ENCODE data around the gene AKR1C3. TPM values are rescaled to one million over a fixed set of nuclear protein-coding genes. Genes with fewer than 3 reads are reported as not detected.
"Not testable (repeated sequence)": the region's sequence is repeated elsewhere in the genome, so short reads cannot be mapped to it uniquely, and the experiment has no call there.

Gene AKR1C3
- total RNA-seq (2014; rRNA removed; shearing (Covaris generic); ENCODE audit: low replicate concordance): not detected in 2 replicates

DNA sequence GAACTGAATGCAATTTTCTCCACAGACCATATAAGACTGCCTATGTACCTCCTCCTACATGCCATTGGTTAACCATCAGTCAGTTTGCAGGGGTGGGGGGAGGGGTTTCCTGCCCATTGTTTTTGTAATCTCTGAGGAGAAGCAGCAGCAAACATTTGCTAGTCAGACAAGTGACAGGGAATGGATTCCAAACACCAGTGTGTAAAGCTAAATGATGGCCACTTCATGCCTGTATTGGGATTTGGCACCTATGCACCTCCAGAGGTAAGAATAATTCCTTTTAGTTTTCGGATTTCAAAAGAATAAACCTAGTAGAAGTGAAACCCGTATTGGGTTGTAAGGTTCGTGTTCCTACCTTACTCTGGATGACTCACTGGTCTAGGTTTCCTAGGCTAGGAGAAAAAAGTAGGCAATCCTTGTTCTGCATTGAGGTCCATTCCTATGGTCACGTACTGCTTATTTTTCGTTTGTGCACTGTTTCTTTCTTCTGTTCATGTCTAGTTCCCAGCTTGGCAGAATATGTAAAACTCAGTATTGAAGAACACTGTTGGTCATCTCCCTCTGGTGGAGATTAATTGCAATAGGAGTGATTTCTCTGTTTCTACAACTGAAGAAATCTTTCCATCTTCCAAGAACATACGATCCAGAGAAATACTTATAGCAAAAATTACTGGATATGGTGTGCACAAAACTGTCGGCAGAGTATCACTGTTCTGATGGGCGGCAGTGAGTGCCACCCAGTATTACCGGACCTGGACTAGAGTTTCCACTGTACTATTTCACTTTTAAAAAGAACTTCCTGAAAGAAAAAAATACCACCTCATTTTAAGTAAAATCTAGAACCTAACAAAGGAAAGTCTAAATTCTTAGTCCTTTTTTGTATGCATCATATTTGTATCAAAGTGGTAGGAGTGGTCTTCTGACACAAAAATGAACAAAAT is at the start of gene AKR1C3:
AKR1C3 (plus strand) TSS at position 150 of the 941 bp plus-strand sequence; CDS start at position 181, 31 bp downstream.
- no peak within 1 kb of the TSS for H2AFZ ChIP-seq (ENCODE audit: low read length)
- no peaks in the 10 kb centered on the region for H3K9me3 ChIP-seq (ENCODE audit: low read length)
- no peak within 1 kb of the TSS for H3K27ac ChIP-seq (ENCODE audit: low read length)
- no peak within 1 kb of the TSS for H3K4me2 ChIP-seq (ENCODE audit: low read depth, low read length, poor library complexity, severe bottlenecking)
- H3K4me3 ChIP-seq (ENCODE audit: low read length): no peak within 1 kb of the TSS
- no peaks in the 10 kb centered on the region for H4K20me1 ChIP-seq (ENCODE audit: insufficient read depth, low read depth, low read length)
- DNase-seq: peak; percentile 58
- no peaks in the 10 kb centered on the region for H3K4me1 ChIP-seq (ENCODE audit: low read length)
- no peaks in the 10 kb centered on the region for H3K79me2 ChIP-seq (ENCODE audit: low read length)
- no peaks in the 10 kb centered on the region for H3K27me3 ChIP-seq (ENCODE audit: low read length)
- no peaks in the 10 kb centered on the region for H3K36me3 ChIP-seq (ENCODE audit: insufficient read depth, low read length)
- no peaks in the 10 kb centered on the region for H3K9me2 ChIP-seq (replicated peaks; ENCODE audit: insufficient read depth, low read length)
- H3K9ac ChIP-seq (ENCODE audit: low read length): no peak within 1 kb of the TSS

DNA sequence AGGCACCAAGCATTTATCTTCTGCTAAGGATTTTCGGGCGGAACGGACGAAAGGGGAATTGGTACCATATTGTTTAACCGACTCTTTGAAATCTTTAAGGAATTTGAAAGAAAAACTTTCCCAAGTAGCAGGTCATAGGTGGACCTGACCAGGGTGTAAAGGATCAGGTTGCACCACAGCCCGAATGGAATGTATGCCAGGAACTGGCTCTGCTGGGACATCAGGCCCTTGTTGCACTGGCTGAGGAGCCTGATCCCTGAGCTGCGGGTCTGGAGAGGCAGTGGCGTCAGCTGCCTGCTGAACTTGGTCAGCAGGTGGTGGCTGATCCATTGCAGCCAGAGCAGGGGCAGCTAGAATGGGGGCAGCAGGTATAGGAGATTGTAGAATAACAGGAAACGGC is 49.1 kb upstream of the AKR1C3 start:
- no peaks in the 10 kb centered on the region for H3K9me2 ChIP-seq (replicated peaks; ENCODE audit: insufficient read depth, low read length)
- no peak overlapping the region for H2AFZ ChIP-seq (ENCODE audit: low read length)
- H3K9me3 ChIP-seq (ENCODE audit: low read length): no peaks in the 10 kb centered on the region
- H4K20me1 ChIP-seq (ENCODE audit: insufficient read depth, low read depth, low read length): no peaks in the 10 kb centered on the region
- no peaks in the 10 kb centered on the region for H3K27me3 ChIP-seq (ENCODE audit: low read length)
- H3K36me3 ChIP-seq (ENCODE audit: insufficient read depth, low read length): no peaks in the 10 kb centered on the region
- no peaks in the 10 kb centered on the region for H3K4me1 ChIP-seq (ENCODE audit: low read length)
- H3K4me3 ChIP-seq (ENCODE audit: low read length): no peak overlapping the region
- DNase-seq: no peak
- H3K79me2 ChIP-seq (ENCODE audit: low read length): no peaks in the 10 kb centered on the region
- H3K4me2 ChIP-seq (ENCODE audit: low read depth, low read length, poor library complexity, severe bottlenecking): no peak overlapping the region
- no peak overlapping the region for H3K27ac ChIP-seq (ENCODE audit: low read length)
- no peak overlapping the region for H3K9ac ChIP-seq (ENCODE audit: low read length)

DNA sequence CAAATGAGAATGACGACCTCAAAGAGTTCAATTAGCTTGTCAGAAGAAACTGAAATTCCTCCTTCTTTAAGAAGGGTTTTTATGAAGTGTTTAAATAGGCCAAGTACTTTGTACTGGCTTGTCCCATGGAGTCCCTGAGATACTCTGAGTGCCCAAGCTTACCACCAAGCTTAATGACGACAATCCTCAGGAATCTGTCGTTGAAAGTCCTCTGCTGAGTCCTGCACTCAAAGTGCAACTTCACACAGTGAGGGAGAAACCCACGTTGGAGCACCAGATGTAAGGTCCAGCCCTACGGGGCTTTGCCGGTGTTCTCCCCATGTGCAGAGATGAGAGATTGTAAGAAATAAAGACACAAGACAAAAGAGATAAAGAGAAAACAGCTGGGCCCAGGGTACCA is 47.8 kb upstream of the AKR1C3 start:
- no peaks in the 10 kb centered on the region for H3K79me2 ChIP-seq (ENCODE audit: low read length)
- H3K9me2 ChIP-seq (replicated peaks; ENCODE audit: insufficient read depth, low read length): no peaks in the 10 kb centered on the region
- H3K4me3 ChIP-seq (ENCODE audit: low read length): no peak overlapping the region
- H3K9ac ChIP-seq (ENCODE audit: low read length): no peak overlapping the region
- H3K27me3 ChIP-seq (ENCODE audit: low read length): no peaks in the 10 kb centered on the region
- H2AFZ ChIP-seq (ENCODE audit: low read length): no peak overlapping the region
- H3K36me3 ChIP-seq (ENCODE audit: insufficient read depth, low read length): no peaks in the 10 kb centered on the region
- no peaks in the 10 kb centered on the region for H3K4me1 ChIP-seq (ENCODE audit: low read length)
- DNase-seq: no peak
- no peak overlapping the region for H3K27ac ChIP-seq (ENCODE audit: low read length)
- no peaks in the 10 kb centered on the region for H4K20me1 ChIP-seq (ENCODE audit: insufficient read depth, low read depth, low read length)
- no peaks in the 10 kb centered on the region for H3K9me3 ChIP-seq (ENCODE audit: low read length)
- no peak overlapping the region for H3K4me2 ChIP-seq (ENCODE audit: low read depth, low read length, poor library complexity, severe bottlenecking)

DNA sequence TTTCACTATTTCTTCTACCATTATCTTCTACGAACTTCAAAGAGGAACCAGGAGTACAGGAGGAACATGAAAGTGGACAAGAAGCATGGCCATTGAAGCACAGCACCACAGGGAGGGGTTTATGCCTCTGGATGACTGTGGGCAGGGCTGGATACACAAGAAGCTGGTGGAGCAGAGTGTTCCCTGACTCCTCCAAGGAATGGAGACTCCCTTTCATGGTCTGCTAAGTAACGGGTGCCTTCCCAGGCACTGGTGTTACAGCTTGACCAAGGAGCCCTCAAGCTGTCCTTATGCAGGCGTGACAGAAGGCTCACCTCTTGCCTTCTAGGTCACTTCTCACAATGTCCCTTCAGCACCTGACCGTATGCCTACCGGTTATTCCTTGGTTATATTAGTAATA is 47.2 kb upstream of the AKR1C3 start:
- H3K9me3 ChIP-seq (ENCODE audit: low read length); H3K4me3 ChIP-seq (ENCODE audit: low read length); H3K79me2 ChIP-seq (ENCODE audit: low read length); H3K4me2 ChIP-seq (ENCODE audit: low read depth, low read length, poor library complexity, severe bottlenecking); H3K9ac ChIP-seq (ENCODE audit: low read length); H4K20me1 ChIP-seq (ENCODE audit: insufficient read depth, low read depth, low read length); H3K27ac ChIP-seq (ENCODE audit: low read length); H3K4me1 ChIP-seq (ENCODE audit: low read length); H3K27me3 ChIP-seq (ENCODE audit: low read length); H2AFZ ChIP-seq (ENCODE audit: low read length); H3K9me2 ChIP-seq (replicated peaks; ENCODE audit: insufficient read depth, low read length); H3K36me3 ChIP-seq (ENCODE audit: insufficient read depth, low read length); DNase-seq: not testable (repeated sequence)

DNA sequence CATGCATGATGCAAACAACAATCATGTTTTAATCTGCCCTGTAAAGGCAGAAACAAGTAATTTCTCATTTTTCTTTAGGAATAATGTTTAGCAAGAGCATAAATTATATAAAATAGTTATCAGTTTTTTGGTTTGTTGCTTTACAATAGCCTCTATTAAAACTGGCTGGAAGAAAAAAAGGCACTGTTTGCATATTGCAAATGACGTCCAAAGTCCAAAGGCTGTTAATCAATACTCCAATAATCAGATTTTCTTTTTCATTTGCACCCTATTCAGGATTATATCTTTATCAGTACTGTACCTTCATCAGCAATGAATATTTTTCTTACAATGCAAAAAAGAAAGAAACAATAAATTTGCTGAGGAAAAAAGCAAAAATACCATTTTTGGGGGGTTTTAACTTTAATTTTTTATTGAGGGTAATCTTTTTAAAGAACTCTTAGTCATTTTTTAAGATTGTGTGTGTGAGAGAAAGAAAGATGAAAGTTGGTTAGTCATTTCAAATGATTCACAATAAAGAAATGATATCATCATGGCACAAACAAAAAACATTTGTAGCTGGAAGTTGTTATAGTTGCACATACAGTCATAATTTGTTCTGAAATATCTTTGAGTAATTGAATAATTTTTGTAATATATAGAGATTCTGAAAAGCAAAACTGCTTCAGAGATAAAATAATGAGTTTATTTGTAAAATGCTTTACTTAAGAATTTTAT is 46.1 kb upstream of the AKR1C3 start:
- no peak overlapping the region for H2AFZ ChIP-seq (ENCODE audit: low read length)
- H3K4me2 ChIP-seq (ENCODE audit: low read depth, low read length, poor library complexity, severe bottlenecking): no peak overlapping the region
- H4K20me1 ChIP-seq (ENCODE audit: insufficient read depth, low read depth, low read length): no peaks in the 10 kb centered on the region
- H3K36me3 ChIP-seq (ENCODE audit: insufficient read depth, low read length): no peaks in the 10 kb centered on the region
- H3K9me2 ChIP-seq (replicated peaks; ENCODE audit: insufficient read depth, low read length): no peaks in the 10 kb centered on the region
- no peak overlapping the region for H3K9ac ChIP-seq (ENCODE audit: low read length)
- no peaks in the 10 kb centered on the region for H3K4me1 ChIP-seq (ENCODE audit: low read length)
- no peaks in the 10 kb centered on the region for H3K27me3 ChIP-seq (ENCODE audit: low read length)
- H3K79me2 ChIP-seq (ENCODE audit: low read length): no peaks in the 10 kb centered on the region
- H3K9me3 ChIP-seq (ENCODE audit: low read length): no peaks in the 10 kb centered on the region
- no peak overlapping the region for H3K4me3 ChIP-seq (ENCODE audit: low read length)
- H3K27ac ChIP-seq (ENCODE audit: low read length): no peak overlapping the region
- DNase-seq: no peak

DNA sequence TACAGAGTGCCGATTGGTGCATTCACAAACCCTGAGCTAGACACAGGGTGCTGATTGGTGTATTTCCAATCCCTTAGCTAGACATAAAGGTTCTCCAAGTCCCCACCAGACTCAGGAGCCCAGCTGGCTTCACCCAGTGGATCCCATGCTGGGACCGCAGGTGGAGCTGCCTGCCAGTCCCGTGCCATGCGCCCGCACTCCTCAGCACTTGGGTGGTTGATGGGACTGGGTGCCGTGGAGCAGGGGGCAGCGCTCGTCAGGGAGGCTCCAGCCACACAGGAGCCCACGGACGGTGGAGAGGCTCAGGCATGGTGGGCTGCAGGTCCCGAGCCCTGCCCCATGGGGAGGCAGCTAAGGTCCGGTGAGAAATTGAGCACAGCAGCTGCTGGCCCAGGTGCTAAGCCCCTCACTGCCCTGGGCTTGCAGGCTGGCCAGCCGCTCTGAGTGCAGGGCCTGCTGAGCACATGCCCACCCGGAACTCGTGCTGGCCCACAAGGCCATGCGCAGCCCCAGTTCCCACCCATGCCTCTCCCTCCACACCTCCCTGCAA is 41.2 kb upstream of the AKR1C3 start:
- not testable (repeated sequence) for H3K9me2 ChIP-seq (replicated peaks; ENCODE audit: insufficient read depth, low read length); H3K4me1 ChIP-seq (ENCODE audit: low read length); DNase-seq; H3K4me3 ChIP-seq (ENCODE audit: low read length); H3K9me3 ChIP-seq (ENCODE audit: low read length); H3K27ac ChIP-seq (ENCODE audit: low read length); H2AFZ ChIP-seq (ENCODE audit: low read length); H3K4me2 ChIP-seq (ENCODE audit: low read depth, low read length, poor library complexity, severe bottlenecking); H3K79me2 ChIP-seq (ENCODE audit: low read length); H3K27me3 ChIP-seq (ENCODE audit: low read length); H4K20me1 ChIP-seq (ENCODE audit: insufficient read depth, low read depth, low read length); H3K9ac ChIP-seq (ENCODE audit: low read length); H3K36me3 ChIP-seq (ENCODE audit: insufficient read depth, low read length)

DNA sequence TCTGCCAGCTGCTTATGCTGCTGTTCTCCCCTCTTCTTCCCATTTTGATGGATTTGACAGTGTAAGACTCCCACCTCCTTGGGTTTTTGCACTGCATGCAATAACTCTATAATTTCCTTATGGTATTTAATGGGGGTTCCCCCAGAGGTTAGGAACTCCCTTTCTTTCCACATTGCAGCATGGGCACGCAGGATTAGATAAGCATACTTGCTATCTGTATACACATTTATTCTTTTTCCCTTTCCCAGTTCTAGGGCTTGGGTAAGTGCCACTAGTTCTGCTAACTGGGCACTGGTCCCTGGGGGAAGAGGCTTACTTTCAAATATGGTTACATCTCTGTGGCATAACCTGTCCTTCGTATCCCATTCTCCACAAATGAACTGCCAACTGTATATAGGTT is 39.4 kb upstream of the AKR1C3 start:
- not testable (repeated sequence) for H3K27ac ChIP-seq (ENCODE audit: low read length); H3K79me2 ChIP-seq (ENCODE audit: low read length); DNase-seq; H3K9ac ChIP-seq (ENCODE audit: low read length); H3K9me3 ChIP-seq (ENCODE audit: low read length); H4K20me1 ChIP-seq (ENCODE audit: insufficient read depth, low read depth, low read length); H2AFZ ChIP-seq (ENCODE audit: low read length); H3K36me3 ChIP-seq (ENCODE audit: insufficient read depth, low read length); H3K4me1 ChIP-seq (ENCODE audit: low read length); H3K4me2 ChIP-seq (ENCODE audit: low read depth, low read length, poor library complexity, severe bottlenecking); H3K4me3 ChIP-seq (ENCODE audit: low read length); H3K9me2 ChIP-seq (replicated peaks; ENCODE audit: insufficient read depth, low read length); H3K27me3 ChIP-seq (ENCODE audit: low read length)

DNA sequence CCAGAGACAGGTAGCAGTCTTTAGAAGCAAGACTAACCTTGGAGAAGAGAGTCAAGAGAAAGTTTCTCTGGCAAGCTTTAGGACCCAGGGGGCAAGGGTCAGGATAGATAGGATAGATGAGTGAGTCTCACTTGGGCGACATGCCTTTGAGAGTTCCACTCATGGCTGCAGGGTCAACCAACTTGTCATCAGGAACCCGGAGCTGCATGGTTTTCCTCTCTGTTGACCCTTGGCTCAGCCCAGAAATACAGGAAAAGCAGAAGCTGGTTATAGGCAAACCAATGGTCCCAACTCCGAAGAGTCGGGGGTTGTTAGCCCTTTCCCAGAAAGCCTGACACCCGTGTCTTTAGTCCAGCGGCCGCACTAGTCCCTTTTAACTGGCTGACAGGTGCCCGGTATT is 34.9 kb upstream of the AKR1C3 start:
- not testable (repeated sequence) for H3K36me3 ChIP-seq (ENCODE audit: insufficient read depth, low read length); H2AFZ ChIP-seq (ENCODE audit: low read length); H3K79me2 ChIP-seq (ENCODE audit: low read length); H4K20me1 ChIP-seq (ENCODE audit: insufficient read depth, low read depth, low read length); H3K4me2 ChIP-seq (ENCODE audit: low read depth, low read length, poor library complexity, severe bottlenecking); H3K9me3 ChIP-seq (ENCODE audit: low read length); H3K9ac ChIP-seq (ENCODE audit: low read length); H3K4me3 ChIP-seq (ENCODE audit: low read length); H3K27ac ChIP-seq (ENCODE audit: low read length); H3K9me2 ChIP-seq (replicated peaks; ENCODE audit: insufficient read depth, low read length); H3K4me1 ChIP-seq (ENCODE audit: low read length); DNase-seq; H3K27me3 ChIP-seq (ENCODE audit: low read length)
